Heart right ventricle (tissue), 16 donors: Measurements from ENCODE around the gene ZHX3. TPM values are rescaled to one million over a fixed set of nuclear protein-coding genes. Genes with fewer than 3 reads are reported as not detected.

Experiments
- ATAC-seq, 8 donors: fragments of 200-7000 bp; cut with Tn5 transposase; one replicate each; pipeline ENCODE4 v1.9.1; 2020; ENCODE audit warnings: mild to moderate bottlenecking in 8 of 8, moderate library complexity in 8 of 8, moderate number of reproducible peaks in 1 of 8
- DNase-seq, 2 donors: peaks; one replicate each; pipeline ENCODE4 v3.0.0-alpha.2; 2020
- H3K27ac ChIP-seq, 10 donors: fragments of 200-600 bp; sonication (generic) in 2 of 10; one replicate each; pipeline versions ENCODE4 v1.5.0 to v1.8.0; 2020 to 2022; ENCODE audit warnings: mild to moderate bottlenecking in 3 of 10
- H3K27me3 ChIP-seq, 7 donors: fragments of 200-600 bp; one replicate each; pipeline ENCODE4 v1.8.0; 2021 to 2022; ENCODE audit warnings: mild to moderate bottlenecking in 2 of 7
- H3K36me3 ChIP-seq, 9 donors: fragments of 200-600 bp; sonication (generic) in 1 of 9; one replicate each; pipeline versions ENCODE4 v1.5.0 to v1.8.0; 2020 to 2022; ENCODE audit warnings: mild to moderate bottlenecking in 2 of 9
- H3K4me1 ChIP-seq, 9 donors: fragments of 200-600 bp; sonication (generic) in 1 of 9; one replicate each; pipeline versions ENCODE4 v1.5.0 to v1.8.0; 2020 to 2022; ENCODE audit warnings: mild to moderate bottlenecking in 4 of 9
- H3K4me3 ChIP-seq, 10 donors: fragments of 200-600 bp; sonication (generic) in 2 of 10; one replicate each; pipeline versions ENCODE4 v1.5.0 to v1.8.0; 2020 to 2022; ENCODE audit warnings: mild to moderate bottlenecking in 7 of 10, moderate library complexity in 2 of 10
- H3K9me3 ChIP-seq, 11 donors: fragments of 200-600 bp in 10 of 11; sonication (generic) in 2 of 11; one replicate each; pipeline versions ENCODE4 v1.5.0 to v1.8.0; 2013 to 2022; ENCODE audit warnings: mild to moderate bottlenecking in 2 of 11, control low read depth in 1 of 11, moderate library complexity in 1 of 11
- CTCF ChIP-seq, 9 donors: fragments of 200-600 bp; sonication (generic) in 2 of 9; IDR thresholded peaks; one replicate each; pipeline versions ENCODE4 v1.5.0 to v1.8.0; 2021 to 2022; ENCODE audit warnings: antibody characterized with exemption in 9 of 9, mild to moderate bottlenecking in 5 of 9, moderate library complexity in 1 of 9
- WGBS, 2 donors: extraction: QIAGEN DNeasy Blood & Tissue Kit; methylation state at CpG; one replicate each; pipeline ENCODE4 v1.1.7; 2013; ENCODE audit warnings: inconsistent platforms in 1 of 2; 5-methylcytosine and 5-hydroxymethylcytosine counted together
- intact Hi-C, 10 donors: fragments of 100-400 bp; cut with DNase I; formaldehyde crosslinking; loops; one replicate each; pipeline versions ENCODE4 v1.11.1 to v1.14.2; 2022
- polyA plus RNA-seq, 2 donors: library from polyadenylated mRNA; stranded (reverse); fragments of 200-250 nt; gene quantifications; one replicate each; pipeline ENCODE4 v1.2.3, GENCODE V29; 2013
- total RNA-seq, 10 donors: library from RNA; stranded (reverse); fragmentation: NEBNext Ultra II Directional in 3 of 10; extraction: Animal tissue kit (Norgen Biotek cat#: 25700) in 3 of 10; gene quantifications; one replicate each; pipeline versions ENCODE4 v1.2.1 to v1.2.4, GENCODE V29; 2021 to 2023
- donor health status: Arrhythmogenic right ventricular cardiomyopathy.
- donor health status: ischemic (EF 13 %, LVEDD 7.1; RV severe dilation, severe dysfunction).
- donor health status: healthy with polysubstance abuse.
- donor health status: DM: no; HTN: yes; CAD: no.
- donor health status: DM: no; HTN: no; CAD: no.
- donor health status: ischemic (EF 25% LVEDD 6.9; RV normal size, moderate dysfunction).
- donor health status: ischemic (EF 25% LVEDD 5.7; RV mildly dilated, moderate dysfunction).
- donor health status: healthy.
- donor health status: DM: yes; HTN: yes; CAD: no.
- donor health status: Ischemic cardiomyopathy.
- donor health status: ischemic (EF 35%, LVEDD 5.7; RV mildly dilated, moderate dysfunction).
- donor health status: nonischemic (EF 11% LVEDD 7.7; RV severe dilation, severe dysfunction).
- donor health status: DM: yes; HTN: yes; CAD: no.
- donor health status: PGD.
- donor health status: ischemic (EF 29% LVEDD 5.4; RV normal size, mild dysfunction).
- donor health status: nonischemic (EF 23%, LVEDD 6.1; RV moderate dilation, normal function).

Gene ZHX3
- total and polyA plus RNA-seq, 12 donors: 6.5 to 51.8 (median 30.4) TPM

- DNase-seq: no peak
- peaks cover 4 to 53% (median 15%) of the 10 kb centered on the region in 9 donors for H3K4me1 ChIP-seq
- no peaks in the 10 kb centered on the region for H3K9me3 ChIP-seq
- peak in 4 of 8 donors; percentile 2 to 7 (median 2) for ATAC-seq
- H3K36me3 ChIP-seq: peaks cover 0 to 38% (median 7%) of the 10 kb centered on the region in 9 donors
- 89 to 94% methylated on average over 22 of the region's 22 CpGs for WGBS, 2 donors
- no peak for TF ChIP-seq CTCF (IDR thresholded peaks at IDR 0.05)
- peaks cover 0 to 21% (median 18%) of the 10 kb centered on the region in 7 donors for H3K27me3 ChIP-seq
- H3K27ac ChIP-seq: peak overlapping the region in 4 of 10 donors; percentile 9 to 66 (median 44)
- no peak overlapping the region for H3K4me3 ChIP-seq
- intact Hi-C loops: loop anchor here in 1 of 10 donors (5.0 kb wide), 1 partner anchor 51 kb away; no protein-coding TSS in a partner anchor
Measured at GRCh38 chr20:41360831-41361756, 43.6 kb upstream of the ZHX3 start.

GRCh38 chr20:41359541-41360011, 42.0 kb upstream of the ZHX3 start:
- Histone ChIP-seq H3K9me3 (no peaks in the 10 kb centered on the region), H3K27me3 (peaks cover 0 to 6% (median 3%) of the 10 kb centered on the region in 7 donors), H3K4me1 (peaks cover 0 to 44% (median 5%) of the 10 kb centered on the region in 9 donors), H3K27ac (peak overlapping the region in 7 of 10 donors; percentile 0 to 37 (median 28)), H3K4me3 (no peak overlapping the region), H3K36me3 (peaks cover 0 to 41% (median 9%) of the 10 kb centered on the region in 9 donors)
- peak in 7 of 8 donors; percentile 9 to 59 (median 35) for ATAC-seq
- intact Hi-C loops: loop anchor here in 2 of 10 donors (5.0 kb wide), 2 partner anchors 38 to 53 kb away; no protein-coding TSS in a partner anchor
- no peak for TF ChIP-seq CTCF (IDR thresholded peaks at IDR 0.05)
- DNase-seq: no peak
- 53 to 60% methylated on average over 9 of the region's 9 CpGs for WGBS, 2 donors

GRCh38 chr20:41358717-41359116, 41.2 kb upstream of the ZHX3 start:
- DNase-seq: no peak

More at GRCh38 chr20:41358717-41359116, 41.2 kb upstream of the ZHX3 start:
- no peak for ATAC-seq
- TF ChIP-seq CTCF (IDR thresholded peaks at IDR 0.05): no peak
- WGBS, 2 donors: 94 to 95% methylated on average over 7 of the region's 7 CpGs
- no peaks in the 10 kb centered on the region for H3K27me3 ChIP-seq
- H3K4me3 ChIP-seq: no peak overlapping the region
- intact Hi-C loops: loop anchor here in 1 of 10 donors (5.0 kb wide), 1 partner anchor 39 kb away; no protein-coding TSS in a partner anchor
- H3K9me3 ChIP-seq: no peaks in the 10 kb centered on the region
- peak overlapping the region in 1 of 10 donors; percentile 0 for H3K27ac ChIP-seq
- H3K4me1 ChIP-seq: peaks cover 0 to 44% (median 5%) of the 10 kb centered on the region in 9 donors
- H3K36me3 ChIP-seq: peaks cover 0 to 41% (median 10%) of the 10 kb centered on the region in 9 donors
